SK-N-DZ (cell line): ENCODE results near the gene LRP5. TPM values are rescaled to one million over a fixed set of nuclear protein-coding genes. Genes with fewer than 3 reads are reported as not detected.

ENCODE experiments used
- DNase-seq: peaks from one replicate; pipeline ENCODE4 v3.0.0-alpha.2; 2015; ENCODE audit warnings: low spot score
- polyA plus RNA-seq, 2 experiments: library from polyadenylated mRNA; depleted of rRNA; stranded (reverse); fragments of >200 nt; gene quantifications; 2 replicates each; pipeline ENCODE4 v1.2.3, GENCODE V29; 2014

LRP5 gene
- polyA plus RNA-seq (2014; cell fraction: cytosol; rRNA removed) = 19.9 and 24.3 TPM in 2 replicates
- polyA plus RNA-seq (2014; cell fraction: nucleus; rRNA removed) = 16.7 and 27.5 TPM in 2 replicates

DNA sequence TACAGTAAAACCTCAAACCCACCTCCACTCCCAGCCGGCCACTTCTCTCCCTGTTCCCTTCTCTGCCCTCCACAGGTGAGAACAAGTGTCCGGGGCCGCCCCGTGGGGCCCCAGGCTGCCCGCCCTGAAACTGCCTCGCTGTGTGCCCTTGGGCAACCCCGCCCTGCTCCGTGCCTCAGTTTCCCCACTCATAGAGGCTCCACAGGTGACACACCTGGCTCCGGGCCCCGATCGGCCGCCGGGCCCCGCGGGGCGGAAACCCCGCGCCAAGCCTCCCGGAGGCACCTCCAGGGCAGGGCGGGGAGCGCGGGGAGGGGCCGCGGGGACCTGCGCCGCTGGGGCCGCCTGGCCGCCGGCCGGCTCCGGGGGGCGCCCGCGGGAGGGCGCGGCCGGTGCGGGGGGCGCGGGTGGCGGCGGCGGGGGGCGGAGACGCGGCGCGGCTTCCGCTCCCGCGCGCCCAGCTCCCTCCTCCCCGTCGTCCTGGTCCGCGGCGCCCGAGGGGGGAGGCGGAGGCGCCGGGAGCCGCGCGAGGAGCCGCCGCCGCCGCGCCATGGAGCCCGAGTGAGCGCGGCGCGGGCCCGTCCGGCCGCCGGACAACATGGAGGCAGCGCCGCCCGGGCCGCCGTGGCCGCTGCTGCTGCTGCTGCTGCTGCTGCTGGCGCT, at the start of gene LRP5:
Gene LRP5, plus strand, starts transcription at position 475 of the 663 bp plus-strand sequence. Its CDS starts 124 bp downstream, at position 599.
- no peak for DNase-seq

- no peak for DNase-seq
Observed at GRCh38 chr11:68263444-68264035, 48.9 kb upstream of the LRP5 start.

DNA sequence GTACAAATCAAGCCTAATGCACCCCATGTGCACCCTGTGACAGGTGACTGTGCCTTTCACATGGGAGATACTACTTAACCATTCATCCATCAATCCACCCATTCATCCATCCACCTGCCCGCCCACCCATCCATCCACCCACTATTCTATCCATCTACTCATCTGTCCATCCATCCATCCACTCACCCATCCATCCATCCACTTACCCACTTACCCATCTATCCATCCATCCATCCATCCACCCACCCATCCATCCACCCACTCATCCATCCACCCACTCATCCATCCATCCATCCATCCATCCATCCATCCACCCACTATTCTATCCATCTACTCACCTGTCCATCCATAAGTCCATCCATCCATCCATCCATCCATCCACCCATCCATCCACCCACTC, 48.1 kb upstream of the LRP5 start:
- DNase-seq = no peak

DNA sequence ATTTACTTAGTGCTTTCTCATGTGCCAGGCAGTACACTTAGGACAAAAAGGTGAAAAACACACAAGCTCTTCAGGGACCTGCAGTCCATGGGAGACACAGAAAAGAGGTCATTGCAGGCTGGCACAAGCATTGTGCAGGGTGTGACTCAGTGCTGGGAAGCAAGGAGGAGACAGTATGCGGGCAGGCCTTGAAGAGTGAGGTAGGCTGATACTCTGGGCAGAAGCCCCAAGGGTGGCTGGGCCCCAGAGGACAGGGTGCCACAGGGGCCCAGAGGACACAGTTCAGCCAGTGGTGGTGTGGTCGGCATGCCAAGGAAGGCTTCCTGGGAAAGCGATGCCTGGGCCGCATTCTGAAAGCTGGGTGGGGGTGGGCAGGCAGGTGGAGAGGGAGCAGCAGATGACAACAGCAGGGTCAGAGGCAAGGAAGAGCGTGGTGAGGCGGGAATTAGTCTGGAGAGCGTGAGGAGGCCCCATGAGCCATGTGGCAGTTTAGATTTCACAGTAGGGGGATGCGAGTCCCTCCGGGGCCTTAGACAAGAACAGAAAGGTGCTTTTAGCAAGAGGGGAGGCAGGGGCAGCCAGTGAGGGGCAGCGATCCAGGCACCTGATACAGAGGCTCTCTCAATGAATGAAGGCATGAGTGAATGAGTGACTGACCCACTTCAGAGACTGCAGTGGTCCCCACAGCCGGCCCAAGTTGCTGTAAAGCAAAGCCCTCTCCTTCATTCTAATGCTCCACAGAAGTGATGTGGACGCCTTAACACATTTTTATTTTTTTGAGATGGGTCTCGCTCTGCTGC, 47.5 kb upstream of the LRP5 start:
- no peak for DNase-seq

GRCh38 chr11:68266121-68266891, 46.1 kb upstream of the LRP5 start:
- no peak for DNase-seq

- no peak for DNase-seq
Observed at GRCh38 chr11:68266936-68267880, 45.2 kb upstream of the LRP5 start.

GRCh38 chr11:68267881-68268240, 44.5 kb upstream of the LRP5 start:
- no peak for DNase-seq

DNA sequence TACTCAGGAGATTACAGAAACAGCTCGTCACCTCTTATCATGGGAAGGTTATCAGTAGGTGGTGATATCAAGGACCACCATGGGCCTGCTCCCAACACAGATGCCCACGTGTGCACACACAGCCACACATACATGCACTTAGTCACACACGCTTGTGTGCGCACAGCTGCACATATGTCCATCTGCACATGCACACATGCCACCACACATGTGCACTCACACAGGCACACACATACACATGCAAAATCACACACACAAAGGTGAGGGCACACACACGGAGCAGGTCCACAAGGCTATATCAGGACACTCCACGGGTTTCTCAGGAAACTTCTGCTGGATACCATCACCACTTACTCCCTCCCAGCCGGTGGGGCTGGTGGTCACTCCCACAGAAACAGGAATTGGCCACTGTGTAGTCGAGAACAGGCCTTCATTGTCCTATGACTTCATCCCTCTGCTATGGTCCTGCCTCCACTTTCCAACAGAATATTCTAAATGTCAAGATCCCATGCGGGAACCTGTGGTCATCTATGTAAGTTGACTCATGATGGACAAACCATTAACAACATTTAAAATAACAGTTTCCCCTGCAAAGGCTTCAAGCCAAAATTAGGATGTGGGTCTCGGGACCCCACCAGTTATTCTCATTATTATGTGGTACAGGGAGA, 42.8 kb upstream of the LRP5 start:
- DNase-seq = no peak

GRCh38 chr11:68270196-68271022, 42.0 kb upstream of the LRP5 start:
- DNase-seq = no peak

DNA sequence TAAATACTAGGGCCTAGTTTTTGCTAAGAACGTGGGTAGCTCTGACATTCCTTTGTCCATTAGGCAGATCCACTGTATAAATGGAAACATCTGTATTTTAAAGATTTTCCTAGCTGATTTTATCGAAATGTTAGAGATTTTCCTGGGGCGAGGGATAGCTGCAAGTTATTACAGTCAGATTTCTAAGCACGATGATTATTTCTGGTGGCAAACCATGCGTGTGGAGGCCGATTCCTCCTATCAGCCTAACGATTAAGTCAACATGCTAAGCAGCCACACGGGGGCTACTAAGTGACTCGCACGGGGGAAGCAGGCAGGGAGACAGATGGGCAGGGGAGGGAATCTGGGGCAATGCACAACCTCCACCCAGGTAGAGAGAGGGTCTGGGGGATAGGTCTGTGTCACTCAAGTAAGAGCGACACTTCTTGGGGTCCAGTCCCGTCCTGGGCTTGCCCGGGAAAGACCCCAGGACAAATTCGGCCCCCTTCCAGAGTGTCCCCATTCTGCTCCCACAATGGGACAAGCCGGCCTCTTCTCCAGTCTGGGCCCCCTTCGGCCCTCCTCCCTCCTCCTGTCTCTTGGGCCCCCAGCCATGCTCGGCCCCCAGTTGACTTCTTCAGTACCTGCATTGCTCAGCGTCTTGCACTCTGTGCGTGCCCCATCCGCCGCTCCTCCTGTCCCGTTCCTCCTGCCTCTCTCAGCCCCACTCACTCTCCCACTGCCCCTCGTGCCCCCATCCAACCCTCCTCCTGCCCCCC, 41.2 kb upstream of the LRP5 start:
- DNase-seq = peak; percentile 85

GRCh38 chr11:68271781-68272608, 40.4 kb upstream of the LRP5 start, which contains the start of gene C11orf24:
Gene C11orf24, minus strand, starts transcription at chr11:68271973. Its CDS starts 8,206 bp downstream, at chr11:68263767.
- peak; percentile 94 for DNase-seq

GRCh38 chr11:68273026-68273738, 39.2 kb upstream of the LRP5 start:
- no peak for DNase-seq

- DNase-seq = no peak
Observed at GRCh38 chr11:68274306-68274705, 38.1 kb upstream of the LRP5 start.

- no peak for DNase-seq
Observed at GRCh38 chr11:68275721-68276507, 36.5 kb upstream of the LRP5 start.

- DNase-seq = no peak
Observed at GRCh38 chr11:68276861-68277260, 35.5 kb upstream of the LRP5 start.

DNA sequence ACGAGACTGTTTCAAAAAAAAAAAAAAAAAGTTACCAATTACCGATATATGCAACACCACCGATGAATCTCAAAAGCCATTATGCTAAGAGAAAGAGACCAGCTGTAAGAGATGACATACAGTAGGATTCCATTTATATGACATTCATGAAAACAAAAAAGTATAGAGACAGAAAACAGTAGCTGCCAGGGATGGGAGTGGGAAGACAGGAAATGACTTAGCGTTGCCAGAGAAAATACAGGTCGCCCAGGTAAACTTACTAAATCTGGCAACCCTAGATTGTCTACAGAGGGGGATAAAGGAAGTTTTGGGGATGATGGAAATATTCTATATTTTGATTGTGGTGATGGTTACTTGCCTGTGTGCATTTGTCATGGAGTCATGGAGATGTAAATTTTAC, 32.7 kb upstream of the LRP5 start:
- no peak for DNase-seq
